Colonic mucosa (tissue), 4 donors: Measurements from ENCODE around the gene TICRR. TPM values are rescaled to one million over a fixed set of nuclear protein-coding genes. Genes with fewer than 3 reads are reported as not detected.

Source experiments
- DNase-seq: peaks from one replicate; pipeline ENCODE4 v3.0.0-alpha.2; 2020
- H3K27ac ChIP-seq: fragments of 200-600 bp; one replicate; pipeline ENCODE4 v1.8.0; 2021
- H3K27me3 ChIP-seq: fragments of 200-600 bp; one replicate; pipeline ENCODE4 v1.8.0; 2021
- H3K36me3 ChIP-seq: fragments of 200-600 bp; one replicate; pipeline ENCODE4 v1.8.0; 2021
- H3K4me1 ChIP-seq: fragments of 200-600 bp; one replicate; pipeline ENCODE4 v1.8.0; 2021; ENCODE audit warnings: mild to moderate bottlenecking
- H3K4me3 ChIP-seq: fragments of 200-600 bp; one replicate; pipeline ENCODE4 v1.8.0; 2021
- H3K9ac ChIP-seq, 2 donors: one replicate each; pipeline ENCODE4 v1.7.0; 2013; ENCODE audit warnings: control low read depth in 2 of 2, low read depth in 2 of 2, low read length in 2 of 2
- H3K9me3 ChIP-seq: fragments of 200-600 bp; one replicate; pipeline ENCODE4 v1.8.0; 2021
- CTCF ChIP-seq: fragments of 200-600 bp; IDR thresholded peaks from one replicate; pipeline ENCODE4 v1.8.0; 2022; ENCODE audit warnings: antibody characterized with exemption, mild to moderate bottlenecking
- intact Hi-C: fragments of 100-400 bp; cut with DNase I; formaldehyde crosslinking; loops from one replicate; pipeline ENCODE4 v1.14.1; 2022
- total RNA-seq, 2 donors: library from RNA; stranded (reverse); fragmentation: NEBNext Ultra II Directional in 1 of 2; extraction: Animal tissue kit (Norgen Biotek cat#: 25700) in 1 of 2; gene quantifications; one replicate each; pipeline ENCODE4 v1.2.1, GENCODE V29; 2021
- donor health status: healthy.
- donor health status: DM: no; HTN: no; CAD: no.
- donor health status: DM: no; HTN: no; CAD: no.

Gene TICRR
- total RNA-seq, 2 donors from 2014 or later: 2.9 to 14.6 TPM

GRCh38 chr15:89657686-89658200 is 82.5 kb downstream of the TICRR start:
- Histone ChIP-seq H3K36me3 (no peaks in the 10 kb centered on the region), H3K27ac (no peak overlapping the region), H3K9me3 (no peaks in the 10 kb centered on the region), H3K4me1 (peaks cover 3% of the 10 kb centered on the region), H3K4me3 (no peak overlapping the region), H3K27me3 (peaks cover 12% of the 10 kb centered on the region), H3K9ac (no peak overlapping the region)
- DNase-seq: no peak
- no peak for TF ChIP-seq CTCF
- intact Hi-C loops: no loop called here

- no peak overlapping the region for H3K9ac ChIP-seq
- no peaks in the 10 kb centered on the region for H3K9me3 ChIP-seq
- intact Hi-C loops: no loop called here
- no peak for DNase-seq
- H3K36me3 ChIP-seq: no peaks in the 10 kb centered on the region
- no peak for TF ChIP-seq CTCF
- H3K27me3 ChIP-seq: peaks cover 12% of the 10 kb centered on the region
- no peak overlapping the region for H3K4me3 ChIP-seq
- no peak overlapping the region for H3K27ac ChIP-seq
- H3K4me1 ChIP-seq: peaks cover 3% of the 10 kb centered on the region
These were observed 84.0 kb downstream of the TICRR start for GRCh38 chr15:89659295-89659694.

GRCh38 chr15:89660556-89660955 is 85.3 kb downstream of the TICRR start:
- no peaks in the 10 kb centered on the region for H3K36me3 ChIP-seq
- intact Hi-C loops: no loop called here
- H3K4me3 ChIP-seq: no peak overlapping the region
- H3K9me3 ChIP-seq: no peaks in the 10 kb centered on the region
- H3K9ac ChIP-seq: no peak overlapping the region
- TF ChIP-seq CTCF: no peak
- peaks cover 1% of the 10 kb centered on the region for H3K27me3 ChIP-seq
- no peak for DNase-seq
- H3K27ac ChIP-seq: no peak overlapping the region
- H3K4me1 ChIP-seq: no peaks in the 10 kb centered on the region

- TF ChIP-seq CTCF: no peak
These were observed 87.8 kb downstream of the TICRR start for GRCh38 chr15:89662893-89663626.

GRCh38 chr15:89664441-89665350 is 89.4 kb downstream of the TICRR start:
- no peaks in the 10 kb centered on the region for H3K36me3 ChIP-seq
- intact Hi-C loops: no loop called here
- H3K4me1 ChIP-seq: no peaks in the 10 kb centered on the region
- peak overlapping the region; percentile 30 for H3K4me3 ChIP-seq
- TF ChIP-seq CTCF: no peak
- no peaks in the 10 kb centered on the region for H3K27me3 ChIP-seq
- H3K9ac ChIP-seq: peak overlapping the region; percentile 40 to 83
- DNase-seq: no peak
- no peaks in the 10 kb centered on the region for H3K9me3 ChIP-seq
- no peak overlapping the region for H3K27ac ChIP-seq

More at GRCh38 chr15:89662893-89663626, 87.8 kb downstream of the TICRR start:
- Histone ChIP-seq H3K9ac (peak overlapping the region; percentile 1 to 70), H3K27me3 (no peaks in the 10 kb centered on the region), H3K4me3 (no peak overlapping the region), H3K27ac (peak overlapping the region; percentile 79), H3K36me3 (no peaks in the 10 kb centered on the region), H3K9me3 (no peaks in the 10 kb centered on the region), H3K4me1 (no peaks in the 10 kb centered on the region)
- intact Hi-C loops: no loop called here
- DNase-seq: peak; percentile 83
